Left kidney (tissue), 2 donors: Measurements from ENCODE around the gene KPNA4. TPM values are rescaled to one million over a fixed set of nuclear protein-coding genes. Genes with fewer than 3 reads are reported as not detected.
A peak's percentile ranks its signal among the peaks of the same experiment; 100 is the strongest.
"Not testable (repeated sequence)": the region's sequence is repeated elsewhere in the genome, so short reads cannot be mapped to it uniquely, and the experiment has no call there.

Experiments used
- DNase-seq: peaks from one replicate; pipeline ENCODE4 v3.0.0-alpha.2; 2013
- polyA plus RNA-seq: library from polyadenylated mRNA; unstranded; fragments of 120-200 nt; gene quantifications from one replicate; pipeline ENCODE4 v1.2.1, GENCODE V29; 2013; ENCODE audit not compliant: insufficient read length

Gene KPNA4
- polyA plus RNA-seq, 1 donor: 80.9 TPM

DNA sequence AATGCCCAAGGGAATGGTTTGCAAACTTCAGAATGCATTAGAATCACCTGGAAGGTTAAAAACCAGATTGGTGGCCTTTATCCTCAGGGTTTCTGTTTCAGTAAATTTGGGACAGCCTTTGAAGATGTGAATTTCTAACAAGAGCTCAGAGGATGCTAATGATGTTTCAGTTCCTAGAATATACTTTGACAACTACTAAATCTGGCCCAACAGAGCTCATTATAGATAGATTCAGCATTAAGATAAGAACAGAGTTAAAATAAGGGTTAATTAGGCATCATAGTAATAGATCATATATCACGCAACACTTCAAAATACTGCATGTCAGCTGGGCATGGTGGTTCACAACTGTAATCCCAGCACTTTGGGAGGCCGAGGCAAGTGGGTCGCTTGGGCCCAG lies 9.3 kb upstream of the KPNA4 start:
- no peak for DNase-seq

DNA sequence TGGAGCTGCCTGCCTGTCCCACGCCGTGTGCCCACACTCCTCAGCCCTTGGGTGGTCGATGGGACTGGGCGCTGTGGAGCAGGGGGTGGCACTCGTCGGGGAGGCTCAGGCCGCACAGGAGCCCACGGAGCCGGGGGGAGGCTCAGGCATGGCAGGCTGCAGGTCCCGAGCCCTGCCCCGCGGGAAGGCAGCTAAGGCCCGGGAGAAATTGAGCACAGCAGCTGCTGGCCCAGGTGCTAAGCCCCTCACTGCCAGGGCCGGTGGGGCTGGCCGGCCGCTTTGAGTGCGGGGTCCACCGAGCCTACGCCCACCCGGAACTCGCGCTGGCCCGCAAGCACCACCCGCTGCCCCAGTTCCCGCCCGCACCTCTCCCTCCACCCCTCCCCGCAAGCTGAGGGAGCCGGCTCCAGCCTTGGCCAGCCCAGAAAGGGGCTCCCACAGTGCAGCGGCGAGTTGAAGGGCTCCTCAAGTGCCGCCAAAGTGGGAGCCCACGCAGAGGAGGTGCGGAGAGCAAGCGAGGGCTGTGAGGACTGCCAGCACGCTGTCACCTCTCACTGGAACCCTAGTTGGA lies 8.7 kb upstream of the KPNA4 start:
- not testable (repeated sequence) for DNase-seq

DNA sequence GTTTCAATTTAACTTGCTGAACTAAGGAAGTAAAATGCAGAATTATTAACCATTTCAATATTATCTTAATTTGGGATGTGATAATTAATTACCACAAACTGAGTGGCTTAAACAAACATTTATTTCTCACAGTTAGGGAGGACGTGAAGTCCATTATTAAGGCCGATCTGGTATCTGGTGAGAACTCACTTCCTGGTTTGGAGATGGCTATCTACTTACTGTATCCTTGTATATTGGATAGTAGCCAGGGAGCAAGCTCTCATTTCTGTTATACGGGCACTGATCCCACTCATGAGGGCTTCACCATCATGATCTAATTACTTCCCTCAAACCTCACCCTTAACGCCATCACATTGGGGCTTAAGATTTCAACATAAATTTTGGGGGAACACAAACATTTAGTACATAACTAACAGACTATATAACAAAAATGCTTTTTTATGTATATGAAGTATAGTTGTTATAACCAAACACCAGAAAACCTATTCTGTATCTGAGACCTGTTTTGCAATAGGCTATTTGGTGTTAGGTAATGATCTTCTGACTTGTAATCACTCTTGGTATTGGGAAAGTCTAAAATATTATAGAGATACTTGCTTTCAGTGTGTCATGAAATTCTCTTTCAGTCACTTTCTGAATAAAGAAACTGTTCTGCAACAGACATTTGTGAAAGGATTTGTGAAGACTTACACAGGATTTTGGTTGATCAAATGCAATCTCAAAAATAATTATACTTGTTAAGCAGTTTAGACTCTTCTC lies 4.7 kb upstream of the KPNA4 start:
- no peak for DNase-seq

DNA sequence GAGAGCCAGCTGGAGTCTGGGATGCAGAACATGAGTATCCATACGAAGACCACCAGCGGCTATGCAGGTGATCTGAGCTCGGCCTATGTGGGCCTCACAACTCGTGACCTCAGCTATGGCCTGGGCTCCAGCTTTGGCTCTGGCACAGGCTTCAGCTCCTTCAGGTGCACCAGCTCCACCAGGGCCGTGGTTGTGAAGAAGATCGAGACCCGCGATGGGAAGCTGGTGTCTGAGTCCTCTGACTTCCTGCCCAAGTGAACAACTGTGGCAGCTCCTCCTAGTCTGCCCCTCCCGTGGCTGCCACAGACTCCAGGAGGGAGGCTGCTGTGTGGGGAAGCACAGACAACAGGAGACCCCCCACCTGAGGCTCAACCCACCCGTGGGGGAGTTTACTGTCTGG lies 3.6 kb upstream of the KPNA4 start:
- DNase-seq: no peak

DNA sequence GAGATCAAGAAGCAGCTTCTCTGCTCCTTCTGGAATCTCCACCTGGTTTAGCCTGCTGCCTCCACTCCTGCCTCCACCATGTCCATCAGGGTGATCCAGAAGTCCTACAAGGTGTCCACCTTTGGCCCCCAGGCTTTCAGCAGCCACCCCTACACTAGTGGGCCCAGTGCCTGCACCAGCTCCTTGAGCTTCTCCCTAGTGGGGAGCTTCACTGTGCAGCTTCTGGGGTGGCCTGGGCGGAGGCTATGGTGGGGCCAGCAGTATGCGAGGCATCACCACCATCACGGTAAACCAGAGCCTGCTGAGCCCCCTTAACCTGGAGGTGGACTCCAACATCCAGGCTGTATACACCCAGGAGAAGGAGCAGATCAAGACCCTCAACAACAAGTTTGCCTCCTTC lies 2.4 kb upstream of the KPNA4 start:
- no peak for DNase-seq

DNA sequence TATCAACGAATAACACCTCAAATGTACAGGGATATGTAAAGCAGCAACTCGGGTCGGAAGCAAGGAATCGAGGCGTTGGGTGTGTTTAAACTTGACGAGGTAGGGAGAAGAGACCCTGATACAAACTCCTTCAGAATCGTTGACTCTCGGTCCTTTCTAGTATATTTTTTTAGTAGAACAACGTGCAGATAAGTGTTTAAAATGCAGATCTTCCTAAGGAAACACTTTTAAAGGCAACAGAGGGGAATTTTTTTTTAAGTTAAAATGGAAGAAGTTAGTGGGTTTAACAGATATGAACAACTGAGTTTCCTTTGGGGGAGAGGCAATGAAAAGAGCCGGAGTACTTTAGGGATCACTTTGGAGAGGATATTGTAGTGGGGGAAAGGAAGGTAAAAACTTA lies 1.1 kb upstream of the KPNA4 start:
- no peak for DNase-seq

DNA sequence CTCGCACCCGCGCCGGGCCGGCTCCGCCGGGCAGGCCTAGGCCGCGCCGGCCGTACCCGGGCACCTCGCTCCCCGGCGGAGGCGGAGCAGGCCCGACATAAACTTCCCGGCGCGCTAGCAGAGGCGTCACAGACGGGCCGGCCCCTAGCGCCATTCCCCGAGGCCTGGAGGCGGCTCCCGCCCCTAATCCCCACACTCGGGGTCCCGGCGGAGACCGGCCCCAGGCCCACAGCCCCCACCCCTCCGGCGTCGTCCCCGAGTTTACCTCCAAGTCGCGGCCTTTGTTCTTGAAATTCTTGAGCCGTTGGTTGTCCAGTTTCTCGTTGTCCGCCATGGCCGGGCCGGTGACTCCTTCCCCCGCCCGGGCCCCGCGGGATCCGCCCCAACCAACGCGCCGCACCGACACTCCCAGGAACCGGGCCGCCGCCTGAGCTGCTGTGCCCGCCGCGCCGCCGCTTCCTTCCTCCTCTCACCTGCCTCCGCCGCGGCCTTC lies 376 bp downstream of the KPNA4 start:
- DNase-seq: peak; percentile 61

DNA sequence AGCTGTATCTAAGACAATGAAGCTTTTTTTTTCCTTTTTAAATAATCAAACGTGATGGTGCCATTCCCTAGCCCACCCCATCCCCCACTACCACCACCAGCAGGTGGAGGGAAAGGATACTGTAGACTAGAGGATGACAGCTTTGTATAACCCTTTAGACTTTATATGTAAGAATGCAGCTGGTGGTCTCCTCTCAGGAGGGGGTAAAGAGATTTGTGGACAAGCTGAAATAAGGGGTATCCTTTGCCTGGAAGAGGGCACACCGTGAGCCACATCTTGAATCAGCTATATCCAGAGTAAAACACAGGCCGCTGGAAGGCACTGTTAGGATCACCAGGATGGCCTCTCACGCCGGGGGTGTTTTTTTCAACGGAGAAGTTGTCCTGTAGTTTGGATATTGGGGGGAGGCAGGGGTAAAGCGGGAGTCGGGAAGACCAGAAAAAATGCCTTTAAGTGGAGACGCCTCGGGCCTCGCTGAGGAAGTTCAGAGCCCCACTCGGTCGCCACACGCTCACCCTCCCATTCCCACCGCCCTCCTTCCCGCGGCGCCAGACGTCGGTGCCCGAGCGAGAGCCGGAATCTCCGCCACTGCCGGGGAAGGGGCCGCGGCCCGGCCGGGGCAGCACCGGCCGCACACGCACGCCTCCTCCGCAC lies 986 bp downstream of the KPNA4 start:
- DNase-seq: peak; percentile 24

DNA sequence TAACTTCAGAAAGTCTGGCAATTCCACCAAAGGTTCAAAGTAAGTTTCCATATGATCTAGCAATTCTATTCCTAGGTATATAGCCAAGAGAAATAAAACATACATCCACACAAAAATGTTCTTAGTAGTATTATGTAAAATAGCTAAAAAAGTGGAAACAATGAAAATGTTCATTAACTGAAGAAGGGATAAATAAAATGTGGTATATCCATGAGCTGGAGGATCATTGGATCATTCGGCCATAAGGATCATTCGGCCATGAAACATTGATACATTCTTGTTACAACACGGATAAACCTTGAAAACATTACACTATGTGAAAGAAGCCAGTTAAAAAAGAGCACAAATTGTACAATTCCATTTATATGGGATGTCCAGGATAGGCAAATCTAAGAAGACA lies 2.4 kb downstream of the KPNA4 start:
- no peak for DNase-seq

DNA sequence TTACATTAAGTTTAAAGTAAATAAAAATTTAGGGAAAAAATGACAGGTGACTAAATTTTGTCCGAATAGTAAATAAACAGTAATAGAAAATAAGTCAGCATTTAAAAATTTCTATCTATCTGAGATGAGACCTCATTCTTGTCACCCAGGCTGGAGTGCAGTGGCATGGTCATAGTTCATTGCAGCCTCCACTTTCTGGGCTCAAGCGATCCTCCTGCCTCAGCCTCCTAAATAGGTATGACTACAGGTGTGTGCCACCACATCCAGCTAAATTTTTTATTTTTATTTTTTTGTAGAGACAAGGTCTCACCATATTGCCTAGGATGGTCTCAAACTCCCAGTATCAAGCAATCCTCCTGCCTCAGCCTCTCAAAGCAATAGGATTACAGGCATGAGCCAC lies 7.8 kb downstream of the KPNA4 start:
- DNase-seq: no peak

DNA sequence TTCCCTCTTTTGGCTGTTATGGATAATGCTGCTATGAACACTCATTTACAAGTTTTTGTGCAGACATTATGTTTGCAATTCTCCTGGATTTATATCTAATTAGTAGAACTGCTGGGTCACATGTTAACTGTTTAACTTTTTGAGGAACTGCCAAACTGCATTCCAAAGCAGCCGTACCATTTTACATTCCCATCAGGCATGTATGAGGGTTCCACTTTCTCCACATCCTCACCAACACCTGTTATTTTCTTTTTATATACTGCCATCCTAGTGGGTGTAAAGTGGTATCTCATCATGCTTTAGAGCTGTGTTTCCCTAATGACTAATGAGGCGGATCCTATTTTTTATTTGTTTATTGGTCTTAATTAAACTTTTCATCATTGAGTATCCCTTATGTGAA lies 9.2 kb downstream of the KPNA4 start:
- no peak for DNase-seq

DNA sequence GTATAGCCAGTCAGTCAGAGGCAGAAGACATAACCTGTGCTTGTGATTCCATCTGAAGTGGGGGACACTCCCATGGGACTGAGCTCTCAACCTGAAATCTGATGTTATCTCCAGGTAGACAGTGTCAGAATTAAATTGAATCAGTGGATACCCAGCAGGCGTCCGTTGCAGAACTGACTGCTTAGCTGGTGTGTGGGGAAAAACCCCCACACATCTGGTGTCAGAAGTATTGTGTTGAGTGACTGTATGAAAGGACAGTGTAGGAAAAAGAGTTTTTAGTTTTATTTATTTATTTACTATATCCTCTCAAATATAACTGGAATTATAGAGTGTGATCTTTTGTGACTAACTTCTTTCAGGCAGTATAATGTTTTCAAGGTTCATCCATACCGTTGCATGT lies 10.4 kb downstream of the KPNA4 start:
- no peak for DNase-seq

DNA sequence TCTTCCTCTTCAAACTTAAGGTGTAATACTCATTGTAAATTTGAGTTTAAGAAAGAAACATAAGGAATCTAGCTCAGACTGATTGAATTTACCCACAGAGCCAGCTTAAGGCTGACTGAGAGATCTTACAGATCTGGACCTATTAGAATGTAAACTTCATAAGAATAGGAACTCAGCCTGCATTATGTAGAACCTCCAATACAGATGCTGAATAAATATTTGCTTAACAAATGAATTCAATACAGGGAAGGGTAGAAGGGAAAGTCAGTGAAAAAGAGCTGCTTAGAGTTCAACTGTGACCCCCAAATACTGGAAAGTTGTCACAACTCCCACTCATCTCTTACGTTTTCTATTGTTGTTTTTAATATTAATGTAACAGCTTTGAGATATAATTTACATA lies 11.5 kb downstream of the KPNA4 start:
- no peak for DNase-seq

DNA sequence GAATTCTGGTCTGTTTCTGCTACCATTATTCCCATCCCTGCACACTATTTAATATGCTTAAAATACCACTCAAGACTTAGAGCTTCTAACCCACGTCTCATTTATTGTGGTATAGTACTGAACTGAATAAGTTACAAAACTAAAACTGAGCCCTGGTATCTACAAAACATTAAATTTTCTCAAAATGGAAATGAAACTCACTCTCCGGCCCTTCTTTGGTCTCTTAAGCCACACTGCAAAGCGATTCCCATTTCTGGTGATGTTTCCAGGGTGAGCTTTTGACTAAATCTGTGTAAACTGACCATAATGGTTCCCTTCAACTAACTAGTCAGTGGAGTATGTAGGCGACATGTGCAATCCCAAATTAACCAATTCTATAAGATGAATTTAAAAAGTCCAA lies 18.6 kb downstream of the KPNA4 start:
- no peak for DNase-seq

DNA sequence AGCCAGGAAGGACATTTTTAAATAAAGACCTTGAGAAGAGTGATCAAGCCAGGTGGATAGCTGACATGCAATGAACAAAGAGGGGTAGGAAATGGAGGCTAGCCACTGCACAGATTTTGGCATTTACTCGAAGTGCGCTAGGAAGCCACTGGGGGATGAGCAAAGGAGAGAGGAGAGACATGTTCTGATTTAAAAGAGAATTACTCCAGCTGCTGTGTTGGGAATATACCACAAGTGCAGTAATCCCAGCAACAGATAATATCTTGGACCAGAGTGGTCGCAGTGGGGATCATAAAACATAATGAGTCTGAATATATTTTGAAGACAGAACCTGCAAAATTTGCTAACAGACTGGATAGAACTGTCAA lies 19.9 kb downstream of the KPNA4 start:
- DNase-seq: no peak

DNA sequence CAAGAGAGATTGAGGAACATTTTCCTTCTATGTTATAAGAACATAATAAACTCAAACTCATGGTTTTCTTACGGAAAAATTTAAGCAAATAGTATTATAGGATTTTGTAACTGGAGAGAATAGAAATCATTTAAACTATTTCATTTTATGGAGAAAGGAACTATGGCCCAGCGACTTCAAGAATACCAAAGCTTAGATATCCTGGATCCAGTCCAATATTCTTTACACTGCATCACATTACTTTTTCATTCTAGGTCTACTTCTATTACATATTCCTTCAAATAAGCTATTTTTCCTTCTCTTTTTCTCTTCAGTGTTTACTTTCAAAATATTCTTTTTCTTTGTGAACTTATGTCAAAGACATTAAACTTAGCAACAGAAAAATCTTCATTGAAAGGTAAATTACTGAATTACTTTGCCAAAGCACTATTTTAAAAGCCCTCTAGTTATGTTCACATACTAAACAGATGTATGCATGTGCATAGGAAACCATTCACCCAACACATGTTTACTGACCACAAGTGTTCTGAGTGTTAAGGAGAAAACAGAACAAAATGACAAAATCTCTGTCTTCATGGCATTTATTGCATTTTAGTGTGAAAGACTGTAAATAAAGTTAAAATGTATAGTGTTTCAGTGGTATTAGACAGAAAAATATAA lies 20.4 kb downstream of the KPNA4 start:
- peak; percentile 7 for DNase-seq

DNA sequence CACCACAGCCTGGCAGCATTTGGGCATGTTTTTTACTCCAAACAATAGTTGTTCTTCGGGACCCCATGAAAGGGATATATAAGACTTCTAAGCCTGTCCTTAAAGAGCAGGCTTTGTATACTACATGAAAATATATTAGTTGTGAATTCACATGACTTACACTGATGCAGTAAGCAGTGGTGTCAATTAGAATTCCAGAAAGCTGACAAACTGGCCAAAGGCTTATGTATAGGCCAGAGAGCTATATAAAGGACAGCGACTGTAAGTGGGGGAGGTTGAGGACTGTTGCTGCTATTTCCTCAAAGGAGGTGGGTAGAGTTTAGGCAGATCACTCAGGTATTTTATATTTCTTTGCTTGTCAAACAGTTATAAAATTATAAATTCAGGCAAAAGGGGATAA lies 24.8 kb downstream of the KPNA4 start:
- DNase-seq: no peak

DNA sequence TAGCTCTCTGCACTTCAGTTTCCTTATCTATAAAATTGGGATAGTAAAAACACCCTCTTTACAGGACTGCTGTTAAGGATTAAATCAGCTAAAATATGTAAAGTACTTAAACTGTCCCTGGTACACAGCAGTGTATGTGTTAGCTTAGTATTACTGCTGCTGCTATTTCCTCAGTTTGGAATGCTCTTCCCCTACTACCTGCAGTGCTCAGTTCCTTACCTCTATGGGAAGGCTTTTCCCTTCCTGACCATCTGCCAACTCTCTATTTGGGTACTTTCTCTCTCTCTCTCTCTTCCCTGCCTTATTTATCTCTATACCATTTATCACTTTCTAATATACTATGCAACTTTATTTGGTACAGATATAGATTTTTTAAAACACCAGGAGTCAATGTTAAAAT lies 26.5 kb downstream of the KPNA4 start:
- no peak for DNase-seq

DNA sequence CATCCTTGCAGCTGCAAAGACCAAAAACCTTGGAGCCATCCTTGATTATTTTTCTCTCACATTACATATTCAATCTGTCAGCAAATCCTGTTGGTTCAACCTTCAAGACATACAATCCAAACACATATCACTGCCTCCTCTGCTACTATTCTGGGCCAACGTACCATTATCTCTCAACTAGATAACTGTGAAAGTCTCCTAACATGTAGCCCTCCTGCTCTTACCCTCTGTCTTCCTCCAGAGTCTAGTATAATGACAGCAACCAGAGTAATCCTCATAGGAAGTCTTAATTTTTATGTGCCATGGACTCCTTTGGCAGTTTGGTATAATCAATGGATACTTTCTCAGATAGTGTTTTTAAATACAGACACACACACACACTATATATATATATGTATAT lies 27.6 kb downstream of the KPNA4 start:
- DNase-seq: no peak

DNA sequence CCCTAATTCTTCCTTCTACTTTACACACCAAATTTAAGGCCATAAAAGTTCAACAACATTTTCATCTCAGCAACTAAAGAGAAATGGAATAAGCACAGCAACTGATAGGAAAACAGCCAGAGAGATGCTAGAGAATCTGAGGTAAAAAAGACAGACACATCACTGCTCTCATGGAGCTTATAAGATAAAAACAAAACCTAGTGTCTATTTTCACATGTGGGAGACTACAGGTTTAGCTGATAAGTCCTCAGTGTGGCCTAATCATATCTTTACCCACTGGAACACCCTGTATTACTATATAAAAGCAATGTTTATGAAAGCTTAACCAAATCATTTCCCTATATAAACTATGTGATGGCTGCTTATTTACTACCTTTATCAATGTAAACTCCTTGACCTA lies 33.0 kb downstream of the KPNA4 start:
- DNase-seq: no peak

DNA sequence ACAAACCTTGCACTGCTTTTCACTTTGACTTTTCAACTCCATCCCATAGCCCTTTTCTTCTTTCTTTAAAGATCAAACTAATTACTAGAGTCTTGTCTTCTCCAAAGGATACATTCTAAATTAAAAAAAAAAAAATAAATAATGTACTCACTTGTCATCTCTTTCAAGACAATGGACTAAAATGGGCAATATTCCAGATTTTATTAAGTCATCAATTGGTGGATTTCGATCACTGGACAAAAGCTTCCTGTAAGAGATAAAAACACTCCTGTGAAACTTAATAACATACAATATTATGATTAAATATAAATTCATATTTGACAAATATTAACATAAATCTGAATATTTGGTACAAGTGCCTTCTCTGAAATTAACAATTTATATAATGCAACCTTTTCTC lies 34.1 kb downstream of the KPNA4 start:
- no peak for DNase-seq

DNA sequence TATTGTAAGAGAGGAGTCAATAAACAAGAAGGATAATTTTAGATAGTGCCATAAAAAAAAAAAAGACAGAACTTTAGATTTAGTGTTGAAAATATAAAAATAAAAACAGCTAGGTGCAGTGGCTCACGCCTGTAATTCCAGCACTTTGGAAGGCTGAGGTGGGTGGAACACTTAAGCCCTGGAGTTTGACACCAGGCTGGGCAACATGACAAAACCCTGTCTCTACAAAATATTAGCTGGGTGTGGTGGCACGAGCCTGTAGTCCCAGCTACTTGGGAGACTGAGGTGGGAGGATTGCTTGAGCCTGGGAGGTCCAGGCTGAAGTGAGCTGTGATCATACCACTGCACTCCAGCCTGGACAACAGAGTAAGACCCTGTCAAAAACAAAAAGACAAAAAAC lies 49.0 kb downstream of the KPNA4 start:
- DNase-seq: not testable (repeated sequence)

DNA sequence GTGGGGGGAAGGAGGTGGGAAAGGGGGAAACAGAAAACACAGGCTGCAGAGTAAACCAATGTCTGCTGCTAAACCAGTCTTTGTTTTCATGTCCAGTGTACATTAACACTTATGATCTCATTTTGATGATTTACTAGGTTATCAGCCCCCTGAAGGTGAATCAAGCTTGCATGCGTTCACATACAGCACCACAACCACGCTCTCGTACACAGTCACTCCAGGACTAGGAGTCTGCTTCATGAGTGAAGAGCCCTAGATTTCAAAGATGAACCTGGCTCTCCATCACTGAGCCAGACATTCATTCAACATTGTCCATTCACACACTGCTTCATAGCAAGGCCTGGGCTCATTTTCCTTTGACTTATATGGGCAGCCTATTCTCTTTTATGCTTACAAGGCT lies 64.0 kb downstream of the KPNA4 start:
- DNase-seq: no peak
